ENCODE measurements around the gene STX7.

Gene STX7

DNA sequence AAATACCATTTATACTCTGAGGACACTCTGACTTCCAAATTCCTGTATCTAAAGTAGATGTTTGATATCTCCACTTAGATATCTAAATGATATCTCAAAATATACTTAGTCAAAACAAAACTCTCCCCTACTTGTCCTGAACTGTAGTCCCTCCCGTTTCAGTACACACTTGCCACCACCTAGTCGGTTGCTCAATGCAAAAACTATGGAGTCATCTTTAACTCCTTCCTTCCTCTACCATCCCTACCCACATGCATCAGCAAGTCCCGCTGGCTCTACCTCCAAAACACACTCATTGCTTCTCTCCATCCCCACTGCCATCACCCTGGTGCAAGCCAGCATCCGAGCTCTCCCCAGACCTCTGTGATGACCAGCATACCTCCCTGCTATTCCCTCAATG, 13.2 kb downstream of the STX7 start:
- no peak overlapping the region for H3K4me2 ChIP-seq (ENCODE audit: insufficient read depth, low read length, poor library complexity, severe bottlenecking)
- no peak overlapping the region for H4K8ac ChIP-seq (ENCODE audit: low read depth, low read length)
- H3K4me3 ChIP-seq (ENCODE audit: low read length in 2 of 2): no peak overlapping the region
- H3K4me1 ChIP-seq (ENCODE audit: control insufficient read depth in 2 of 2, insufficient read depth in 1 of 2, low read depth in 1 of 2, low read length in 2 of 2): no peaks in the 10 kb centered on the region
- no peak overlapping the region for H2AFZ ChIP-seq (ENCODE audit: low read length)
- no peak overlapping the region for H2BK120ac ChIP-seq (ENCODE audit: low read depth, low read length)
- no peak overlapping the region for H2AK5ac ChIP-seq (ENCODE audit: low read depth, low read length)
- no peak overlapping the region for H2BK5ac ChIP-seq (ENCODE audit: low read length)
- WGBS, 2 donors (ENCODE audit: extremely low coverage in 2 of 2, insufficient read length in 2 of 2, insufficient replicate concordance in 1 of 2): no CpG with 5 or more reads among the region's 4 CpGs
- H3K18ac ChIP-seq (ENCODE audit: low read length): no peak overlapping the region
- no peak overlapping the region for H3K4ac ChIP-seq (ENCODE audit: low read length)
- no peaks in the 10 kb centered on the region for H3K9me3 ChIP-seq (replicated peaks in 1 of 2; ENCODE audit: control insufficient read depth in 2 of 2, insufficient read depth in 1 of 2, low read depth in 1 of 2, low read length in 2 of 2)
- no peak overlapping the region for H3K9ac ChIP-seq (ENCODE audit: low read depth, low read length, poor library complexity)
- no peak overlapping the region for H3K23ac ChIP-seq (ENCODE audit: low read depth, low read length, poor library complexity)
- H3K27ac ChIP-seq (replicated peaks; ENCODE audit: low read length): no peak overlapping the region
- peaks cover 1 to 33% of the 10 kb centered on the region in 2 donors for H3K36me3 ChIP-seq (replicated peaks in 1 of 2; ENCODE audit: control insufficient read depth in 2 of 2, insufficient read depth in 2 of 2, low read length in 2 of 2)
- H2BK15ac ChIP-seq (ENCODE audit: low read length): no peak overlapping the region
- no peak overlapping the region for H3K14ac ChIP-seq (ENCODE audit: low read length)
- H2BK12ac ChIP-seq (ENCODE audit: low read length): no peak overlapping the region
- H3K79me1 ChIP-seq (ENCODE audit: low read depth, low read length): no peaks in the 10 kb centered on the region
- no peak overlapping the region for H4K91ac ChIP-seq (ENCODE audit: low read depth, low read length, poor library complexity)
- no peaks in the 10 kb centered on the region for H3K27me3 ChIP-seq (ENCODE audit: control insufficient read depth in 3 of 3, insufficient read depth in 3 of 3, low read depth in 1 of 3, low read length in 3 of 3)
- no peak for DNase-seq (ENCODE audit: low spot score)

DNA sequence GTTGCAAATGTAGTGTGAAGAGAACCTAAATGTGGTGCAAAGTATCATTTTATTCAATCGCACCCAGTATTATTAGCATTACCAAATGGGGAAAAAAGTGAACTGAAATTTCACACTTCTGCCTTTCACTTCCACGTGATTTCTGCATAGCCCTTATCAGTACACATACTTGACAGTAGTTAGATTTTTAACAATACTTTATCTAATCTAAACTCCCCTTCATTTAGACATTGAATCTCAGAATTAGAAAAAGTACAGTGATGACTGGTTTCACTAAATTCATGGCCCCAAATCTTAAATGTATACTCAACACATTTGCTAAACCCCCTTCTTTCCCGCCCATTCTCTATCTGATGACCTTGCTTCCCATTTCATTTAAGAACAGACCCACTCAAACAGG, 14.3 kb downstream of the STX7 start:
- Histone ChIP-seq H3K4ac (ENCODE audit: low read length) (no peak overlapping the region), H3K18ac (ENCODE audit: low read length) (no peak overlapping the region), H3K27ac (replicated peaks; ENCODE audit: low read length) (no peak overlapping the region), H2AK5ac (ENCODE audit: low read depth, low read length) (no peak overlapping the region), H2BK5ac (ENCODE audit: low read length) (no peak overlapping the region), H3K14ac (ENCODE audit: low read length) (no peak overlapping the region), H2BK15ac (ENCODE audit: low read length) (no peak overlapping the region), H4K8ac (ENCODE audit: low read depth, low read length) (no peak overlapping the region), H3K9ac (ENCODE audit: low read depth, low read length, poor library complexity) (no peak overlapping the region), H4K91ac (ENCODE audit: low read depth, low read length, poor library complexity) (no peak overlapping the region), H3K36me3 (replicated peaks in 1 of 2; ENCODE audit: control insufficient read depth in 2 of 2, insufficient read depth in 2 of 2, low read length in 2 of 2) (peaks cover 4 to 33% of the 10 kb centered on the region in 2 donors), H3K4me2 (ENCODE audit: insufficient read depth, low read length, poor library complexity, severe bottlenecking) (no peak overlapping the region), H2BK120ac (ENCODE audit: low read depth, low read length) (no peak overlapping the region), H3K4me1 (ENCODE audit: control insufficient read depth in 2 of 2, insufficient read depth in 1 of 2, low read depth in 1 of 2, low read length in 2 of 2) (no peaks in the 10 kb centered on the region), H3K79me1 (ENCODE audit: low read depth, low read length) (peaks cover 2% of the 10 kb centered on the region), H3K9me3 (replicated peaks in 1 of 2; ENCODE audit: control insufficient read depth in 2 of 2, insufficient read depth in 1 of 2, low read depth in 1 of 2, low read length in 2 of 2) (peaks cover 2 to 5% of the 10 kb centered on the region in 2 donors), H2BK12ac (ENCODE audit: low read length) (no peak overlapping the region), H3K4me3 (ENCODE audit: low read length in 2 of 2) (no peak overlapping the region), H3K27me3 (ENCODE audit: control insufficient read depth in 3 of 3, insufficient read depth in 3 of 3, low read depth in 1 of 3, low read length in 3 of 3) (no peaks in the 10 kb centered on the region), H3K23ac (ENCODE audit: low read depth, low read length, poor library complexity) (no peak overlapping the region), H2AFZ (ENCODE audit: low read length) (no peak overlapping the region)
- DNase-seq (ENCODE audit: low spot score): no peak
- no CpG with 5 or more reads among the region's 3 CpGs for WGBS, 2 donors (ENCODE audit: extremely low coverage in 2 of 2, insufficient read length in 2 of 2, insufficient replicate concordance in 1 of 2)

DNA sequence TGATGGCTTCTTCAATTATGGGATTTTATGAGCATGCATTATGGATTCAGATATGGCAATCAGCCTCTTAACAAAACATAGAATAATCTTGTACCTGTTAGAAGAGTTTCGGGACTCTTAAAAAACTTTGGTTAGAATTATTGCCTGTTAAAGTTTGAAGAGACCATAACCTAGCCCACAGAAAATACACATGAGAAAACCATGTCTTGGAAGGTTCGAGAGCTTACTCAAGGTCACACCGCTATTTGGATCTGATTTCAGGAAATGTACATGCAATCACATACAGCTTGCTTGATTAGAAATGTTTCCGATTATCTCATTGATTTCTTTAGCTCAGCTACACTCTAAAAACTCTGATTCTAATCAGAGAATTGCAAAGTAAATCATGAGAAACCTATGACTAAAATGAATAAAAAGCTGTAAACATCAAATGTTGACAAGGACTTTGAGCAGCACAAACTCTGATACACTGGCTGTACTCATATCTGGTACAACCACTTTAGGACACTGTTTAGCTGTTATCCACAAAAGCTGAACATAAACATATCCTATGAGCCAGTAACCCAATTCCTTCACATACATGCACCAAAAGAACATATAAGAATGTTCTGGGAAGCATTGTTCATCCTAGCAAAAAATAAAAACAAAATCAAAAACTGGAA, 16.3 kb downstream of the STX7 start:
- H3K4me1 ChIP-seq (ENCODE audit: control insufficient read depth in 2 of 2, insufficient read depth in 1 of 2, low read depth in 1 of 2, low read length in 2 of 2): no peaks in the 10 kb centered on the region
- no peaks in the 10 kb centered on the region for H3K27me3 ChIP-seq (ENCODE audit: control insufficient read depth in 3 of 3, insufficient read depth in 3 of 3, low read depth in 1 of 3, low read length in 3 of 3)
- H3K27ac ChIP-seq (replicated peaks; ENCODE audit: low read length): no peak overlapping the region
- H3K4ac ChIP-seq (ENCODE audit: low read length): no peak overlapping the region
- H3K14ac ChIP-seq (ENCODE audit: low read length): no peak overlapping the region
- no peak overlapping the region for H2AK5ac ChIP-seq (ENCODE audit: low read depth, low read length)
- no peak overlapping the region for H4K91ac ChIP-seq (ENCODE audit: low read depth, low read length, poor library complexity)
- no peak overlapping the region for H2BK12ac ChIP-seq (ENCODE audit: low read length)
- H3K4me2 ChIP-seq (ENCODE audit: insufficient read depth, low read length, poor library complexity, severe bottlenecking): no peak overlapping the region
- no peak for DNase-seq (ENCODE audit: low spot score)
- H3K18ac ChIP-seq (ENCODE audit: low read length): no peak overlapping the region
- no peak overlapping the region for H2BK15ac ChIP-seq (ENCODE audit: low read length)
- no peak overlapping the region for H3K23ac ChIP-seq (ENCODE audit: low read depth, low read length, poor library complexity)
- H3K9me3 ChIP-seq (replicated peaks in 1 of 2; ENCODE audit: control insufficient read depth in 2 of 2, insufficient read depth in 1 of 2, low read depth in 1 of 2, low read length in 2 of 2): peaks cover 2 to 6% of the 10 kb centered on the region in 2 donors
- peaks cover 4 to 18% of the 10 kb centered on the region in 2 donors for H3K36me3 ChIP-seq (replicated peaks in 1 of 2; ENCODE audit: control insufficient read depth in 2 of 2, insufficient read depth in 2 of 2, low read length in 2 of 2)
- WGBS, 2 donors (ENCODE audit: extremely low coverage in 2 of 2, insufficient read length in 2 of 2, insufficient replicate concordance in 1 of 2): no CpG with 5 or more reads among the region's 4 CpGs
- no peak overlapping the region for H3K4me3 ChIP-seq (ENCODE audit: low read length in 2 of 2)
- no peak overlapping the region for H2BK5ac ChIP-seq (ENCODE audit: low read length)
- peaks cover 2% of the 10 kb centered on the region for H3K79me1 ChIP-seq (ENCODE audit: low read depth, low read length)
- no peak overlapping the region for H2BK120ac ChIP-seq (ENCODE audit: low read depth, low read length)
- H3K9ac ChIP-seq (ENCODE audit: low read depth, low read length, poor library complexity): no peak overlapping the region
- H2AFZ ChIP-seq (ENCODE audit: low read length): no peak overlapping the region
- no peak overlapping the region for H4K8ac ChIP-seq (ENCODE audit: low read depth, low read length)

DNA sequence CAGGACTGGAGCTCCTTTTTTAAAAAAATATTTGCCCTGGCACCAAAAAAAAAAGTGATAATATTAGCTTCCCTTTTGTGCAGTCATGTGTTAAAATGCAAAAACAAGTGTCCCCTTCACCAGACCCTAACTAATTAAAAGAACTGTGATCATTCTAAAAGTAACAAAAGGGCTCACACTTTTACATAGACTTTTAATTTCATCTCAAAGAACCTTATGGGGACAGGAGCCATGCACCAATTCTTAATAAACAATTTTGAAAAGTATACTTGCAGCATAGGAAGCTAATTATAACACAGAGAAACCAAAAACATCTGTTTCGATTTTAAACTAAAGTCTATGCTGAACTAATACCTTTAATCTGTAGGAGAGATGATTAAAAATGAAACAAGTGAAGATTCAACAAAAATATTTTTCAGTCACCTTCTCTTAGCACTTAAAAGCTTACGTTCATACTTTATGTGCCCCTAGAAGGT, 17.3 kb downstream of the STX7 start:
- Histone ChIP-seq H3K4me3 (ENCODE audit: low read length in 2 of 2) (no peak overlapping the region), H3K79me1 (ENCODE audit: low read depth, low read length) (peaks cover 4% of the 10 kb centered on the region), H3K27me3 (ENCODE audit: control insufficient read depth in 3 of 3, insufficient read depth in 3 of 3, low read depth in 1 of 3, low read length in 3 of 3) (no peaks in the 10 kb centered on the region), H3K4me2 (ENCODE audit: insufficient read depth, low read length, poor library complexity, severe bottlenecking) (no peak overlapping the region), H4K91ac (ENCODE audit: low read depth, low read length, poor library complexity) (no peak overlapping the region), H2BK120ac (ENCODE audit: low read depth, low read length) (no peak overlapping the region), H2BK15ac (ENCODE audit: low read length) (no peak overlapping the region), H3K18ac (ENCODE audit: low read length) (no peak overlapping the region), H3K27ac (replicated peaks; ENCODE audit: low read length) (no peak overlapping the region), H3K14ac (ENCODE audit: low read length) (no peak overlapping the region), H3K4ac (ENCODE audit: low read length) (no peak overlapping the region), H2AFZ (ENCODE audit: low read length) (no peak overlapping the region), H3K4me1 (ENCODE audit: control insufficient read depth in 2 of 2, insufficient read depth in 1 of 2, low read depth in 1 of 2, low read length in 2 of 2) (peaks cover 0 to 4% of the 10 kb centered on the region in 2 donors), H2BK12ac (ENCODE audit: low read length) (no peak overlapping the region), H2AK5ac (ENCODE audit: low read depth, low read length) (no peak overlapping the region), H3K23ac (ENCODE audit: low read depth, low read length, poor library complexity) (no peak overlapping the region), H2BK5ac (ENCODE audit: low read length) (no peak overlapping the region), H3K9ac (ENCODE audit: low read depth, low read length, poor library complexity) (no peak overlapping the region), H3K36me3 (replicated peaks in 1 of 2; ENCODE audit: control insufficient read depth in 2 of 2, insufficient read depth in 2 of 2, low read length in 2 of 2) (peaks cover 4 to 13% of the 10 kb centered on the region in 2 donors), H4K8ac (ENCODE audit: low read depth, low read length) (no peak overlapping the region), H3K9me3 (replicated peaks in 1 of 2; ENCODE audit: control insufficient read depth in 2 of 2, insufficient read depth in 1 of 2, low read depth in 1 of 2, low read length in 2 of 2) (peaks cover 2 to 6% of the 10 kb centered on the region in 2 donors)
- no peak for DNase-seq (ENCODE audit: low spot score)
- WGBS, 2 donors (ENCODE audit: extremely low coverage in 2 of 2, insufficient read length in 2 of 2, insufficient replicate concordance in 1 of 2): no CpG with 5 or more reads among the region's 2 CpGs
